ENCODE data around the gene SPOCK1.

SPOCK1 gene

DNA sequence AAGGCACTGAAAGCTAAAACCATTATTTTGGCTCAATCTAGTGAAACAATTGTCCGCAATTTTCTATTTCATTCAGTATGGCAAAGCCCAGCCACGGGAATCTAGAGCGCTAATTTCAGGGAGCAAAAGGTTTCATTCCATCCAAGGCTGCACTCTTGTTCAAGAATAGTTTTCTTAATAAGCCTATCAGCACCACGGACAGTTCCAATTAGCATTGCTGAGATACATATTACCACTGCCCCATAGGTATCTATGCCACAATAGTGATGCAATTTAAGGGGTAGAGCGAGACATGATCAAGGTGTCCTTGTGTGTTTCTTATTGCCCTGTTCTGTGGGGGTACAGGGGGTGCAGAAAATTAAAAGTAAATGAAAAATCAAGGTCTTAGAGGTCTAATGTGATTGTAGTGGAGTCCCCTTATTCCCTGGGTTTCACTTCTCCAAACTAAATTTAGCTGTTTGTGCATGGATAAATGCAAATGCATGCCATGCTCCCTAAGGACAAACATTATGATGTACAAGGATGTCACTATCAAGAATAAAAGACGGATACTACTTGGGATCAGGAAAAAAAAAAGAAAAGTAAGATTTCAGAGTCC lies 45.5 kb downstream of the SPOCK1 start:
- Histone ChIP-seq H3K27ac (no peak overlapping the region), H3K4me3 (no peak overlapping the region)

DNA sequence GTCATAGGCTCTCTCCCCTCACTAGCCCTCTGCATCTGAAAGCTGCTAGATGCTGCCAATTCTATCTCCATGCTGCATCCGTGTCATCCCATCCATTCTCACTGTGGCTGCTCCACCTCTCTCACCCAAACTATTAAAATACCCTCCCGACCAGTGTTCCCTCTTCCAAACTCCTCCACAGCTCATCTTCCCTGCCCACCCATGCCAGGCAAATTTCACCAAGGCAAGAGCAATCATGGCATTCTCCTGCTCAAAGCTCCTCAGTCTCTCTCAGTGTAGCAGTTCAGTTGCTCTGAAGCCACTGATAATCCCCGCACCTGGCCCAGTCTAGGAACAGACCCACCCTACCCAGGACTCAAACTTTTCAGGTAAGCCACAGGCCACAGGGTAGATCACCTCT lies 48.4 kb downstream of the SPOCK1 start:
- Histone ChIP-seq H3K27ac (no peak overlapping the region), H3K4me3 (no peak overlapping the region)

DNA sequence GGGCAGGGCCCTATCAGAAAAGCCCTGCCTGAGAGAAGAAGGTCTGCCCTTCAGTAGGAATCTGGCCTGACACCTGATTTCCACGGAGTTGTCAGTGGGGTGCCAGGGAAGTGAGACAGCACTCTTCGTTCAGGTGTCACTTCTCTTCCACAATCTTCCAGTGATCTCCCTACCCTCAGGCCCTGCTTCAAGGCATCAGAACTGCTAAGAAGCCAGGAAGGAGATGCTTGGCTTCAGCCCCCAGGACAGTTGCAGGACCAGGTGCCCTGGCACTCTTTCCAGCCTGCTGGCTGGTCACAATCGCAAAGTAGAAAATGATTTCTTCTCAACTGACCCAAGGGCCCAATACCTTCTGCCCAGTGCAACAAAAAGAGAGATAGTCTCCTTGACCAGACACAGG lies 50.3 kb downstream of the SPOCK1 start:
- Histone ChIP-seq H3K27ac (no peak overlapping the region), H3K4me3 (no peak overlapping the region)

DNA sequence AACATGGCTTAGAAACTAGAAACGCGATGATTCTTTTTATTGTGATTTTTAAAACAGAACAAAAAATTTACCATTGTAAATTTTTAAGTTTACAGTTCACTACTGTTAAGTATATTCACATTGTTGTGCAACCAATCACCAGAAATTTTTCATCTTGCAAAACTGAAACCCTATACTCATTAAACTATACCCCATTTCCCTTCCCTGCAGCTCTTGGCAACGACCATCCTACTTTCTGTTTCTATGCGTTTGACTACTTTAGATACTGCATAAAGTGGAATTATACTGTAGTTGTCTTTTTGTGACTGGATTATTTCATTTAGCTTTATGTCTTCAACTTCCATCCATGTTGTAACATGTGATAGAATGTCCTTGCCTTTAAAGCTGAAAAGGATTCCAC lies 52.5 kb downstream of the SPOCK1 start:
- H3K4me3 ChIP-seq: no peak overlapping the region
- no peak overlapping the region for H3K27ac ChIP-seq

DNA sequence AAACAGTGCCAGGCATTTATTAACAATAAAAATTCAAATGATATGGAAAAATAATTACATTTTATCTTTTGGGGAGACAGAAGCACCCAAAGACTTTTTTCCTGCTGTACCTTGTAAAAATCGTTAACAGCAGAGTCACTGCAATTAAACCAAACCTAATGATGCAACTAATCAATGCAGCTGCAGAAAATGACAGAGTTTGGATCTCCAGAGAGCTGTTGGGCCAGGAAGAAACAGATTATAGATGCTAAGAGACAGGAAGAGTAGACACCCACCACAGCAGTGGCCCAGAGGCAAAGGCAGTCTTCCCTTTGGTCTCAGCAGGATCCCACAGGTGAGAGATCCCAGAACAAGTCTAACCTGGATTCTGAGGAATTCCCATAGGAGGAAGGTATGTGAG lies 53.0 kb downstream of the SPOCK1 start:
- Histone ChIP-seq H3K4me3 (no peak overlapping the region), H3K27ac (no peak overlapping the region)

DNA sequence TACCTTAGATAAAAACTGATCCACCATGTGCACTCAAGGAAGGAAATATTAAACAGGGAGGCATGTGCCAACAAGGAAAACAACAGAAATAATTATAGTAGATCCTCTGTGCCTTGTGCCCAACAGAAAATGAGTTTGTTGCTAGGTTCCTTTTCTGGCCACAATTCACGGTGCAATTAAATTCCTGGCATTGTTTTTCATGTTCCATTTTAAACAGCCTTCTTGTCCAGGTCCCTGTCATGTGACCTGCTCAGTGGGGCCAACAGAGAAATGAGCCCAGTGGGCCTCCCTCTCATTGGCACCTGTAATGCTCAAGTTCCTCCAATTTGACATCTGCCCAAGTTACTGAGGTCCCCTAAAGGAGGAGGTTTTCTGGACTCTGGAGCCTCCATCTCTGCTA lies 56.5 kb downstream of the SPOCK1 start:
- H3K27ac ChIP-seq: no peak overlapping the region
- H3K4me3 ChIP-seq: no peak overlapping the region

DNA sequence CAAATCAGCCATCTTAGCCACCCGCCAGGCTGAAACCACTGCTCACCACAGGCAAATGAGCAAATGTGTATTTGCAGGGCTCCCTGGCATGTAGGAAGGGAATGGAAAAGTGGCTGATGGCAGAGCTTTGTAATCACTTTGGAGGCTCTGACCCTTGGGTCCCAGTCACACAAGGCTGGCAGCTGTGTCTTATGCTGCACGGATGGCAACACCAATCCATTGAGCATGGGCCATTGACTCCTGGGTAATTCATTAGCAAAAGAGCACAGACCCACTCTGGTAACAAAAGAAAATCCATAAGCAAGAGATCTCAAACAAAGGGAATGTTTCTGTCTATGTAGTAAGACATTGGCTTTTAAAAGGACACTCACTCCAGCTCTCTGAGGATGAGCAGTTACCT lies 57.6 kb downstream of the SPOCK1 start:
- no peak overlapping the region for H3K27ac ChIP-seq
- no peak overlapping the region for H3K4me3 ChIP-seq

DNA sequence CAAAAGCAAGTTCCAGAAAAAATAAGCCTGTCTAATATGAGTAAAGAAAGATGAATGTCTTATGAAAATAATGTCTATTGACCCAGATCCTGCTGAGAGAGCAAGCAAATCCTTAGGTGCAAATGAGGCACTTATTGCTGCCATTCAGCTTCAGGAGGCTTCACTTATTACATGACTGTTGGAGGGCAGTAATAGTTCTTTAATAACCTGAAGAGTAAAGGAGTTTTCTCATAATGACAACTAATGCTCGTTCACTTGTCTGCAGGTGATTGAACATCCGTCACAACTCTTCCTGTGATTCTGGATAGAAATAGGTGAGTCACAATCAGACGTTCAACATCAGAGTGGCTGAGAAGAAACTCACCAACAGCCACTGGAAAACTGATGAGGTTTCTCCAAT lies 58.3 kb downstream of the SPOCK1 start:
- no peak overlapping the region for H3K4me3 ChIP-seq
- no peak overlapping the region for H3K27ac ChIP-seq

DNA sequence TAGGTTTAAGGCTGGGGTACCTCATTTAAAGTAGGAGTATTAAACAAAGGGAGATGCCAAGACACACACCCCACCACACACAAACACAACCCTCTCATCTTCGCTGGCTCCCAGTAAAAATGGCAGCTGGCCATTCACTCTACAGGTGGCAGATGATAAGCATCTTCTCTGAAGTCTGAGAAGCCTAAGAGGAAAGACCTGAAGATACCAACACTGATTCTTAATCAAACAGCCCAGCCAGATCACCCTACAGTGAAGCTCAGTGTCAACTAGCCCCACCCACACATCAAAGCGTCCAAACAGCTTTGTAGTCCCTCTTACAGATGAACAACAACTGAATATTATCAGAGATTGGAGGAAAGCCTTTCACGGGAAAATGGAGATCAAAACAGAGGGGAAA lies 59.5 kb downstream of the SPOCK1 start:
- H3K27ac ChIP-seq: no peak overlapping the region

DNA sequence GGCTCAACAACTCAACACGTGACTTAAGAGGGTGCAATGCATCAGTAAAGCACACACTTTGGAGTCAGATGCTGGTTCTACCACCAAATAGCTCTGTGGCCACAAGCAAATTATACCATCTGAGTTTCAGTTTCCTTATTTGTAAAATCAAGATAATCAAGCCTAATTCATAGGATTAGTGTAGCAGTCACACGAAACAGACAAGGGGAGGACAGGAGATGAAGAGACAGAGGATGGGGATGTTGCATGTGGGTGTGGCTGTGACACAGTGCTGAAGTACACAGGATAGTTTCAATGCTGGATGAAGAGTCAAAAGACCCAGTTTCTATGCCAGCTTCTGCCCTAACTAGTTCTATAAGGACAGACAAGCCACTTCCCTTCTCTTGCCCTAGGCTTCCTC lies 60.2 kb downstream of the SPOCK1 start:
- Histone ChIP-seq H3K4me3 (no peak overlapping the region), H3K27ac (no peak overlapping the region)

More for the DNA sequence above, 59.5 kb downstream of the SPOCK1 start:
- no peak overlapping the region for H3K4me3 ChIP-seq

DNA sequence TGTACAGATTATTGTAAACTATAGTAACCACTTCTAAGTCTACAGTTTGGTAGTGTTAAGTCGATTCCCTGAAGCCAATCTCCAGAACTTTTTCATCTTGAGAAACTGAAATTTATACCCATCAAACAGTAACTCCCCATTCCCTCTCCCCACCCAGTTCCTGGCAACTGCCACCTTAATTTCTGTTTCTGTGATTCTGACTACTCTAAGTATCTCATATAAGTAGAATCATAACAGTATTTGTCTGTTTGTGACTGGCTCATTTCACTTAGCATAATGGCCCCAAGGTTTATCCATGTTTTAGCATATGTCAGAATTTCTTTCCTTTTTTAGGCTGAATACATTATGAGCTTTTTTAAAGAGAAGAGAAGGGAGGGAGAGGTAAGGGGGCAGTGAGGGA lies 61.4 kb downstream of the SPOCK1 start:
- H3K4me3 ChIP-seq: no peak overlapping the region
- H3K27ac ChIP-seq: no peak overlapping the region

DNA sequence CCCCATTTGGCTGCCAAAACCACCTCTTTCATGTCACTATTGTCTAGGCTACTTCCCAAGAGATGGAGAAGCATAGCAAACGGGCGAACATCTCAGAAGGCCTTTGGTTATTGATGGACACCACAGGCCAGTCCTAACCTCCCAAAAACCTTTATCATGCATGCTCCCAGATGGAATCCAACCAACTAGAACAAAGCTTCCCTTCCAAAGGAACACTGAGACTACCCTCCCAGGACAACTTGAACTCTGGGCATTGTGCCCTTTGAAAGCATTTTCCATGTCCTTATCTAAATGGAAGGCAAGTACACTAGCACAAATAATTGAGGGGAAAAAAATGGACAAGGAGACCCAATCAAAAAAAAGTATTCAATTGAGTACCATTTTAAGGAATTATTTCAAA lies 65.6 kb downstream of the SPOCK1 start:
- H3K4me3 ChIP-seq: no peak overlapping the region
- no peak overlapping the region for H3K27ac ChIP-seq

DNA sequence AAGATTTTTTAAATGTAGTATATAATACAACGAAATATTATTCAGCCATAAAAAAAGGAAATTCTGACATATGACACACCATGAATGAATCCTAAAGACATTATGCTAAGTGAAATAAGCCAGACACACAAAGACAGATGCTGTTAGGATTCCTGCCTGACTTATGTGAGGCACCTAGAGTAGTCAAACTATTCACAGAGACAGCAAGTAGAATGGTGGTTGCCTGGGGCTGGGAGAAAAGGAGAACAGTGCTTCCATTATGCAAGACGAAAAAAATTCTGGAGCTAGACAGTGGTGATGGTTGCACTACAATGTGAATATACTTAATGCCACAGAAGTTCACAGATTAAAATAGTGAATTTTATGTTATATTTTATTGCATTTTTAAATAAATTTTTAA lies 66.8 kb downstream of the SPOCK1 start:
- Histone ChIP-seq H3K27ac (no peak overlapping the region), H3K4me3 (no peak overlapping the region)

DNA sequence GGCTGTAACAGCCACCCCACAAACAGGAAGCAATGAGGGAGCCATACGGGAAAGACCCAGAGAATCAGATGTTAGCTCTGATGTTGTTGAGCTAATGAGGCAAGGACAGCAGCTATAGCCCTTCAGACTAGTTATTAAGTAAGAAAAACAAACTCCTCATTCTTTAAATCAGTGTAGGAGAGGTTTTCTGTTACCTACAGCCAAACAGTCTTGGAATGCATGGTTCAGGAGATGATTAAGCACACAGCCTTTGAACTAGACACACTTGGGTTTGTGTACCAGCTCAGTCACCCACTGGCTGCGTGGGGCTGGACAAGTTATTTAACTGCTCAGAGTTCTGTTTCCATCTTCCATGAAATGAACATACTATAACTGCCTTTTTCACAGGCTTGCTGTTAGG lies 68.1 kb downstream of the SPOCK1 start:
- Histone ChIP-seq H3K4me3 (no peak overlapping the region), H3K27ac (no peak overlapping the region)

DNA sequence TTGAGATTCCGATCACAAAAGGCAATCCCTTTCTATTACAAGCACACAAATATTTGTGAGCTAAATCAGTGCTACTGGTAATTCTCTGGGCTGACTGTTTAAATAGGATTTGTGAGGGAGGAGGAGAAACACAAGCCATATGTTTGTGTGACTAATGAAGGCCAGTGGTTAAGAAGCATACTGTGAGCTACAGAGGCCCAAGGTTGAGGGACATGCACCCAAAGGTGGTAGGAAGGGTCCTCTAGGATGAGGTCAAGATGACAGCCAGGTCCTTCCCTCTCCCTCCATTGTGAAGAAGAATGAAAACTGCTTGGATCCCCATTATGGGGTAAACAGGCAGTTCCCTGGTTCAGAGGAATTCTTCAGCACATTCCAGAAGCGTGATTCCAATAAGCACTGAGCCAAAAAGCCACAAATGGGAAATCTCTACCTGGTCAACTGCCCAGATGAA lies 83.9 kb downstream of the SPOCK1 start:
- H3K4me3 ChIP-seq: no peak overlapping the region
- H3K27ac ChIP-seq: no peak overlapping the region

DNA sequence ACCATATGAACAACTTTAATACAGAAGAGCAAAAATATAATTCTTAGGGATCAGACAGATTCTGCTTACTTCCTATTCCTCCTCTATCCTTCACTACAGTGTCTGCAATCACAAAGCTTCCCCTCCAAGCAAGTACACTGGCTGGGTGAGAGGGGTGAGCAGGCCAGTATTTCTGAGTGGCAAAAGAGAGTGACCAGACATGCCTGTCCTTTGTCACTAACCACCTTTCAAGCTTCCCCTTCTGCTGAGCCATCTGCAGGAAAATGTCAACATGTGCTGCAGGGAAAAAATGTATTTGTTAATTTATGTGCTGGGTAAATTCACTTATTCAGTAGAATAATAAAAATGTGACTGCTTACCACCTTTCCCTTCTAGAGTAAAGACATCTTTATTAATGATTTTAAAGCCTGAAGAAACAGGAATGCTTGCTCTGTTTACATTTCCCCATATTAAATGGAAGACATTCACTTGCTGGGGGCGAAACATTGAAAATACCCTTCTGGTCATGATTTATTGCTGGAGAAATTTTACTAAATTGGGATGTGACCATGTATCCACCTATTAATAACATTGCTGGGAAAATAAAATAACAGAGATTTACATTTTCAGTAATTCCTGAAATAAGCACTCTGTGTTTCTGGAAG lies 84.9 kb downstream of the SPOCK1 start:
- Histone ChIP-seq H3K27ac (no peak overlapping the region), H3K4me3 (no peak overlapping the region)

DNA sequence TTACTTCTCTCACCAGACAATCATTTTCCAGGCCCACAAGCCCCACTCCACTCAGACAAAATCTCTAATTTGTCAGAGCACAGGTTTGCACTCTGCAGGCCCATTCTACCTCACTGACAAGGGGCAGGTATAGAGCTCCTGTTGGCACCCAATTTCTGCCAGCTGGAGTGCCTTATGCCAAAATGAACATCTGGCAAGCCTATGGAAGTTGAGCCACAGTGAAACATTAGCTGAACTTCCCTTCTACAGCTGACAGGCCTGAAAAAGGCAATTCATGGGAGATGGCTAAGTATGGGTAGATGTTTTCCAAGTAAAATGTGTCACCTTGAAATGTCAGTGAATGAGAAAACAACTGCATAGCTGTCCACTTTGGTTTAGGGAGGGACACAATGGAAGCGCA lies 87.0 kb downstream of the SPOCK1 start:
- H3K27ac ChIP-seq: no peak overlapping the region
- H3K4me3 ChIP-seq: no peak overlapping the region

DNA sequence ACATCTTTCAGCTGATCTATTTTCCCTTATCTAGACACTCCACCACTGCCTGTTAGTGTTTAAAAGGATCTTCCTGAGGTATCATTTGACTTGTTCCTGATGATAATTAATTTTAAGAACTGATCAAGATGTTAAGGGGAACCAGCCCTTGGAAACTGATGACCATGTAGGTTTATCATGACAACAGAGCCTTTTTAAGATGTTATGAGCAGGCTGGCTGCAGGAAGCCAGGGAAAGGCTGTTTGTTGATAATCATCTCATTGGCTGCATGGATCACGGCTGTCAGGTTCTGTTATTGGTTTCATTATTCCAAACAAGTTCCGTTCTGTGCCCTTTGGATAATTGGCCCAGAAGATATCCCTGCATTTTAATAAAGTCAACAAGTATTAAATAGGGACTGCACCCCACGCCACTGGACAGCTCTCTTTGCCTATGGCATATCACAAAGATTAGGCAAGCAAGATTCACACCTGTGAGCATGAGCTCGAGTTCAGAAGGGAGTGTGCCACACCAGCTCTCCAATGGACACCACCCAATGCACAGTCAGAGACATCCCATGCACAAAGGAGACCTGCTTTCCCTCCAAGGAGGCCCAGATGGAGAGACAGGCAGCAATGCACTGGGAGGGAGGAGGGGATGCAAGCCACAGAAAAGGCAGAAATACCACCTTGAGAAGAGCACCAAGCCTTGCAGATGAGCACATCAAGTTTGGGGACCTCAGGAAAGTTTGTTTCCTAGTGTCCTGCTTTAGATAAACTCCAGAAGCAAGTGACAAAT lies 88.7 kb downstream of the SPOCK1 start:
- no peak overlapping the region for H3K4me3 ChIP-seq
- H3K27ac ChIP-seq: no peak overlapping the region

DNA sequence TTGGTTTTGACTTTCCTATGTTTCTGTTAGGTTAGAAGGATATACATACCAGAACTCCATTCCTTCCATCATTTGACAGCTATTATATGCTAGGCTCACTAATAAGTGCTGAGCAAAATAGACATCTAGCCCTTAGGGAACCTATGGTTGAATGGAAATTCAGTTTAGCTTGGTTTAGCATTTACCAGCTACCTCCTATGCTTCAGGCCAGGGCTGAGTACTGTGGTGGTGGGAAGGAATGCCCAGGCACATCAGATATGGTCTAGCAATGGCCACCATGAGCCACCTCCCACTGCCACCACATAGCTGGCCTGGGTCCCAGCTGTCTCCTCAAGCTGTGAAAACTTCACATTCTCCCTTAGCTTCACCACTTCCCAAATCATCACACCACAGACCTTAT lies 89.4 kb downstream of the SPOCK1 start:
- no peak overlapping the region for H3K27ac ChIP-seq
- H3K4me3 ChIP-seq: no peak overlapping the region

DNA sequence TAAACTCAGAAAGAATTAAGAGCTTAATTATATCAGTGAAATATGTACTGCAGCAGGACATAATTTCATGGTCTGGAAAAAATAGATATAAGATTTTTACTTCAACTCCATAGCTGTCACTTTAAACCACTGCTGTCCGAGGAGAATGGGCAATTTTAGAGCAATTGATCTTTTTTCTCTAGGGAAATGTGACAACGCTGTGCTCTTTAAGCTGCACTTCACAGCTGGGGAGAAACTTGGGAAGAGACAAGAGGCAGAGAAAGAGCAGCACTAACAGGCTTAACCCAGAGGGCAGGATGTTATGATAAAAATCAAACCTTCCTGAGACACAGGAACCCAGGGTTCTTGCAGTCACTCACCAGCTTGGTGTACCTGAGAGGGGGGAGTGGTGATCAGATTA lies 92.0 kb downstream of the SPOCK1 start:
- Histone ChIP-seq H3K4me3 (no peak overlapping the region), H3K27ac (no peak overlapping the region)

DNA sequence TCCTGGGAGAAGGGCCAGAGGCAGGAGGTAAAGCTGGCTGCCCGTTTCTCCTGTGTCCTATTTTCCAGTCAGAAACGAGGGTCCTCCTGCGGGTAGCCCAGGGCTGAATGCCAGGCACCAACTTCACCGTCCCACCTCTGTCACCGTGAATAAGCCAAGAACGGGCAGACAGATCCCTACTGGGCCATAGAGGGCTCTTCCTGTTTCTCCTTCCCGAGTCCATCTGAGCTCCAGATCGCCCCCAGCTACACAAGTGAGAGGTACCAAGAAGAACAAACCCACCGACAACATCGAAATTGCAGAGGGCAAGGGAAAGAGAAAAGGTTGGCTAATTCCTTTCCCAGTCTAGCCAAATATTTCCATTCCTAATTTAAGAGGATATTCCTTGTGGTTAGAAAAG lies 93.7 kb downstream of the SPOCK1 start:
- no peak overlapping the region for H3K4me3 ChIP-seq
- H3K27ac ChIP-seq: no peak overlapping the region
